GM21390 (cell line): ENCODE data around the gene ASB14.
"Not testable (repeated sequence)": the region's sequence is repeated elsewhere in the genome, so short reads cannot be mapped to it uniquely, and the experiment has no call there.

ENCODE experiments used
- ATAC-seq: cut with Tn5 transposase; IDR thresholded peaks from one replicate; pipeline ENCODE4 v1.9.1; 2021; ENCODE audit not compliant: unreplicated experiment

ASB14 gene

DNA sequence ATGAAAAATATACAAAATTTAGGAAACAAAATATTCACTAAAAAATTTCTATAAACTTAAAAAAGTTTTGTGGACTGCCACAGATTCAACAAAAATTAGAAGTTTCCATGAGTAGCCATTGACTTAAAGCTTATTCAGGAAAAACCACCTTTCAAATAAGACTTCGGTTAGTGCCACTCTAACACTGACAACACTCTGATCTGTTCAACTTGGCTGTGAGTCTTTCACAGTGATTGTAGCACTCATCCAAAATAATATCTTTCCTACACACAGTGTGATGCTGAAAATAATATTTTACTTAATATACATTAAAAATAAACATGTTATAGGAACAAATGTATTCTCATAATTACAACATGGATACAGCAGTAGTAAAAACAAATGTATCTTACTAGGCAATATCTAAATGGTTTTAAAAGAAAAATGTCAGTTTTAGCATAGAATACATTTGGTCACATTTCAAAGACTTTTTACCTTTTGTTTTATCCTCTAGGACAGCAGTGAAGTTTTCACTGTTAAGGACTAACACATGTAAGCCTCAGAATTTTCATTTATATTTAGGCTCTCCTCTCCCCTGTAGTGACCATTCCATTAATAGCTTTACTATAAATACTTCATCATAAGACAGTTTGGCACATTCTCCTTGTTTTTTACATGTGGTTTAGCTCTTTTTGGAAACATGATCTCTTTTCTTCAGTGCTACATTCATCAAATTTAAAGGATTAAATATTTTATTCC lies at the start of gene ASB14:
Gene ASB14 (minus strand): TSS at position 527 of the 738 bp plus-strand sequence. CDS start 652 bp downstream, outside the sequence.
- no peak for ATAC-seq

DNA sequence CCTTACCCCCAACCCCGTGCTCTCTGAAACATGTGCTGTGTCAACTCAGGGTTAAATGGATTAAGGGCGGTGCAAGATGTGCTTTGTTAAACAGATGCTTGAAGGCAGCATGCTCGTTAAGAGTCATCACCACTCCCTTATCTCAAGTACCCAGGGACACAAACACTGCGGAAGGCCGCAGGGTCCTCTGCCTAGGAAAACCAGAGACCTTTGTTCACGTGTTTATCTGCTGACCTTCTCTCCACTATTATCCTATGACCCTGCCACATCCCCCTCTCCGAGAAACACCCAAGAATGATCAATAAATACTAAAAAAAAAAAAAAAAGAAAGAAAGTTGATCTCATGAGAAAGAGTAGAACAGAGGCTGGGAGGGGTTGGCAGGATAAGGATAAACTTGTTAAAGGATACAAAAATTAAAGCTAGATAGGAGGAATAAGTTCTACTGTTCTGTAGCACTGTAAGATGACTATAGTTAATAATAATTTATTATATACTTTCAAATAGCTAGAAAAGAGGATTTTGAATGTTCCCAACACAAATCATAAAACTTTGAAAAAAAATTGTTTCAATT lies 46.7 kb upstream of the ASB14 start:
- ATAC-seq, result not testable (repeated sequence)

DNA sequence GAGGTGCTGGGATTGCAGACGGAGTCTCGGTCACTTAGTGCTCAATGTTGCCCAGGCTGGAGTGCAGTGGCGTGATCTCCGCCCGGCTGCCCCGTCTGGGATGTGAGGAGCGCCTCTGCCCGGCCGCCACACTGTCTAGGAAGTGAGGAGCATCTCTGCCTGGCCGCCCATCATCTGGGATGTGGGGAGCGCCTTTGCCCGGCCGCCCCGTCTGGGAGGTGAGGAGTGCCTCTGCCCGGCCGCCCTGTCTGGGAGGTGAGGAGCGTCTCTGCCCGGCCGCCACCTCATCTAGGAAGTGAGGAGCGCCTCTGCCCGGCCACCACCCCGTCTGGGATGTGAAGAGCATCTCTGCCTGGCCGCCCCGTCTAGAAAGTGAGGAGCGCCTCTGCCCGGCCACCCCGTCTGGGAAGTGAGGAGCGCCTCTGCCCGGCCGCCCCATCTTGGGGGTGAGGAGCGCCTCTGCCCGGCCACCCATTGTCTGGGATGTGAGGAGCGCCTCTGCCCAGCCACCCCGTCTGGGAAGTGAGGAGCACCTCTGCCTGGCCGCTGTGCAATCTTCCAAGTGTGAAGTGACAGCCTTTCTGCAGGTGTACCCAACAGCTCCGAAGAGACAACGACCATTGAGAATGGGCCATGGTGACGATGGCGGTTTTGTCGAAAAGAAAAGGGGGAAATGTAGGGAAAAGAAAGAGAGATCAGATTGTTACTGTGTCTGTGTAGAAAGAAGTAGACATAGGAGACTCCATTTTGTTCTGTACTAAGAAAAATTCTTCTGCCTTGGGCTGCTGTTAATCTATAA lies 46.0 kb upstream of the ASB14 start:
- not testable (repeated sequence) for ATAC-seq

DNA sequence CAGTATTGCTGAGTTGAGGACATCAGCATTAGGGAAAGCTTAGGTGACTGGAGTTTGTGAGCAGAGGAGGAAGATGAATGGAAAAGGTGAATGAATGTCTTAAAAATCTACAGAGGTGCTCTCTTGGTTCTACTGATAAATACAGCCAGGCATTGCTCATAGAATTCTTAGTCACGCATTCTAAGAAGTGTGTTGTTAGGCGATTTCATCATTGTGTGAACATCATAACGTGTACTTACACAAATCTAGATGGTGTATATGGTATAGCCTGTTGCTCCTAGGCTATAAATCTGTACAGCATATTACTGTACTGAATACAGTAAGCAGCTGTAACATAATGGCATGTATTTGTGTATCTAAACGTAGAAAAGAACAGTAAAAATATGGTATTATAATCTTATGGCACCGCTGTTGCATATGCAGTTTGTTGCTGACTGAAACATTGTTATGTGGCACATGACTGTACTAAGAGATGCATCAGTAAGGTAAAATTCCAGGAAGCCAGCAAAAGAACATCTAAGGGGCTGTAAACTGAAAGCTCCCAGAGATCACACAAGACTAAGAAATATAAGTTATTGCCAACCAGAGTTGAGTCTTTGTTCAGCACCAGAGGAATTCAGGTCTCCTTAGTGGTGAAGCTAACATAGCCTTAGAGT lies 42.9 kb upstream of the ASB14 start:
- ATAC-seq, result no peak

DNA sequence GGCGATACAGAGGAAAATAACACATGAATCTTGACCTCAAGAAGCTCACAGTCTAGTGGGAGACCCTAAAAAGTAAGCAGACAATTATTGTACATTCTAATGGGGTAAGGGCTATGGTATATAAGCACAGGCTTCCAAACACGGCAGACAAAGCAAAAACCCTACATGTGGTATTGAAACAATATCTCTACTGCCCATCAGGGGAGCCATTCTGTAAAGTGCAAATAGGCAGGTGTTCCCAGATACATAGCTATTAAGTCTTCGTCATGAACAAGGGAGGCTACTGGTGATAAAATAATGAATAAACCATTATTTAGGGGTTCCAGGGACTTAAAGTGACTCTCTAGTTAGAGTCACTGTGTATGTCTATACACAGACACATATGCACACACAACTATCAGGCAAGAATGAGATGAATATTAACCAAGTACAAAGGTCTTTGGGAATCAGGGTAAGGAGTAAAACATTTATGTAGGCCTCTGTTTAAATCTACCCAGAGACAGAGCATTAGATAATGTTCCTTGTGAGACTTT lies 38.7 kb upstream of the ASB14 start:
- no peak for ATAC-seq

DNA sequence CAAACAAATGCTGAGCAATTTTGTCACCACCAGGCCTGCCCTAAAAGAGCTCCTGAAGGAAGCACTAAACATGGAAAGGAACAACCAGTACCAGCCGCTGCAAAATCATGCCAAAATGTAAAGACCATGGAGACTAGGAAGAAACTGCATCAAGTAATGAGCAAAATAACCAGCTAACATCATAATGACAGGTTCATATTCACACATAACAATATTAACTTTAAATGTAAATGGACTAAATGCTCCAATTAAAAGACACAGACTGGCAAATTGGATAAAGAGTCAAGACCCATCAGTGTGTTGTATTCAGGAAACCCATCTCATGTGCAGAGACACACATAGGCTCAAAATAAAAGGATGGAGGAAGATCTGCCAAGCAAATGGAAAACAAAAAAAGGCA lies 34.0 kb upstream of the ASB14 start:
- ATAC-seq, result not testable (repeated sequence)

DNA sequence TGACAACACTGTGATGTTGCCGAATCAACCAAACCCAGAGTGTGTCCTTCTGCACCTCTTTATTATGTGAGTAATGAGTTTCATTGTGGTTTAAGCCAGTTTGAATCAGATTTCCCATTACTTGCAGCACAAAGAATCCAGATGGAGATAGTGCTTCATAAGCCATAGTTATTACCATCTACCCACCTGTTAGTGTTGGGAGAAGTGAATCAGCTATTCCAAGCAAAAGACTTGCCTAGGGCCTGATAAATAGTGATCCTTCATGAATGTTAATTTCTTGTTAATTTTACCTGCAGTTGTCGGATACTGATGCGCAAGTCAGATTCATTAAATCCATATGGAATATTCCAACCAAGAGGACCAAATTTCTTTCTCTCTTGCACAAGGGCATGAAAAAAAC lies 21.7 kb upstream of the ASB14 start:
- no peak for ATAC-seq

DNA sequence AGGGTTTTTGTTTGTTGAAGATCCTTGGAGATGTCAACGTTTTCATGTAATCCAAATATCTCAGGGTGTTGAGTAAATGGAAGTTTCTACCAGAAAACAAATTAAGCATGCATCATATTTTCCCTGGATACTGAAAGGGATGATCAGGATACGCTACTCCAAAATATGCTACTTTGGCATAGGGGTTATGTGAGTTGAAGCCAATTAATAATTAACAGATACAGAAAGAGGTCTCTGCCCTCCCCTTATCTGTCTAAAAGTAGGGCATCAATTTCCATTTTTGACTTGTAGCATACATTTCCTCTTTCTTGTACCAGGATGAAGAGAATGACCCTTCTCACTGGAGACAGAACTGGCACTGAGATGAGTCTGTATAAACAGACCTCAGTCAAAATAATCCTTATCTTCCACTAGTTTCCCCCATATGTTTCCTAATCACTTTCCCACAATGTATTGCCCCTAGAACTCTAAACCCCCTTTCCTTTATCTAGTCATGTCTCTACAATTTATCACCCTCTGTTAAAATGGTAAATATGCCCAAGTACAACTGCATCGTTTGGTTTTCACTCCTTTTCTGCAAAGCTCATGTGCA lies 17.4 kb upstream of the ASB14 start:
- ATAC-seq, result no peak

DNA sequence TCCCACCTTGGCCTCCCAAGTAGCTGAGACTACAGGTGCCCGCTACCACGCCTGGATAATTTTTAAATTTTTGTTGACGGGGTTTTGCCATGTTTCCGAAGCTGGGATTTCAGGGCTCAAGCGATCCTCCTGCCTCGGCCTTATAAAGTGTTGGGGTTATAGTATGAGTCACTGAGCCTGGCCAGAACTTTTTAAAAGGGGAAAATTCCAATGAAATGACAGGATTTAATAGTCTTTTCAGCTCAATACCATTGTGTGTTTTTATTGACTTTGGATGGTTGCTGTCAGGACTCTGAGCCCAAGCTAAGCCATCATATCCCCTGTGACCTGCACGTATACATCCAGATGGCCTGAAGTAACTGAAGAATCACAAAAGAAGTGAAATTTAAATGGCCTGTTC lies 11.0 kb upstream of the ASB14 start:
- not testable (repeated sequence) for ATAC-seq

DNA sequence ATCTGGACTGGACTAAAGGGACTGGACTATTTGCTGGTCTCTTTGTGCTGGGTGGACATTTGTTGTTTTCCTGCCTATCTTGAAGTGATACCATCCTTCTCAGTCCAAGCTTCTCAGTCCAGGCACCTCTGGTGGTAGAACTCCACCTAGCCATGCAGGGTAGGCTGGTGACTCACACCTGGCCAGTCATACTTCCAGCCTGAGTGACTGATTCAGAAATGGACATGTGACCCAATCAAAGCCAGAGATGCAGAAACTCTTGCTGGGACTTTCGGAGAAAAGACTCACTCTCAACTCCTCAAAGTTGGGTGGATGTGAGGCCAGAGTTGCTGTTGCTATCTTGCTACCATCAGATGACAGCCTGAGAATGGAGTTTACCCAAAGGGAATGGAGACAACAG lies 5.6 kb upstream of the ASB14 start:
- no peak for ATAC-seq

DNA sequence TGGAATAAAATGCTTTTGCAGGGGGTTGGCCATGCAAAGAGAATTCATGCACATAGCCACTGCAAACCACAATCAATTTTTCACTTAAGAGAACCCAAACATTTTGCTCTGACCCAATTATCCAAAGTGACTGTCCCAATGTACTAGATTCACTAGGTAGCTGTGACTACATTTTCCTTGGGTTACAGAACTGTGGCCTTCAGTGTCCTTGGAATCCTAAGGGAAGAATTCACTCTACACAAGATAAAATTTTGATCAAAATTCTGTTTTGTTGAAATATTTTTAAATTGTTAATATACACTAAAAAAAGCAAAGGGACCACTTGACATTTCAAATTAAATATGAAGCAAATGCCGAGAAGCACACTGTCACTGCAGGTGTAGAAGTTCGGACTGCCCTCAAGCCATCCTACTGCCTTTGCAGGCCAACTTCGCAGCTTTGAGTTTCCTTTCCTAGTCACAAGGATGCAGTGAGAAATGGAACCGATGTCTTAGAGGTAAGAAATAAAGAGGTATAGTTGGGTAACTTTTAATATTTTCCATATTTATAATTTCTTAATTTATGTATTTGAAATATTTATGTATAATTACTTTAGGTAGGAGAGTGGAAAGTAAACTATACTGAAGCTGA lies 527 bp upstream of the ASB14 start:
- no peak for ATAC-seq

DNA sequence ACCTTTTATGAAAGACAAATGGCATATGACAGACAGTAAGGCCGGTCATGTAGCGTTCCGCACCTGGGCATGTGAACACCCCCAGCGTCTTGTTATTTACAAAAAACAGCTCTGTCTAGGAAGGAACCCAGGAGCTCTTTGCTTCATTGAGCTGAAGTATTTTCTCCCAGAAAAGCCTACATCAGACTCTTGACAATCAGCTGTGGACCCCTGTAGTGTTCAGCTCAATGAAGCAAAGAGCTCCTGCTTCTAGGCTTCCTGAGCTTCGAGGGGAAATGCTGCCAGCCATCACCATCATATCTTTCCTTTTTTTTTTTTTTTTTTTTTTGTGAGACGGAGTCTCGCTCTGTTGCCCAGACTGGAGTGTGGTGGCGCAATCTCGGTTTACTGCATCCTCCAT lies 4.1 kb downstream of the ASB14 start:
- no peak for ATAC-seq

DNA sequence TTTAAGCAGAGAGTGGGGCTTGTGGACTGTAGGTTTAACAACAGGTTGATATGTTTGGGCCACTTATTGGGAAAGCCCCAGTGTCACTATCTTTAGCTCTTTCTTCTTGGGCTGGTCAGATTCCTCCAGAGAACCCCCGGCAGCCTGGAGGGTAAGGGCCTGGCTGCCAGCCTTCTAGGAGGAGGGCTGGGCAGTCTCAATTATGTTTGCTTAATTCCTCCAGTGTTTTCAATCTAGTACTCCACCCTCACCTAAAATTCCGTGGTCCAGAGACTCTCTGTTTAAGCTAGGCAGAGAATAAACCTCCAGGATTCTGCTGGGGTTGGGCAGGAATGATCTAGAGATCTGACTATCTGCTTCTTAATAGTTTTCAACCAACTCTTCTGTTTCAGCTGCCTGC lies 5.3 kb downstream of the ASB14 start:
- ATAC-seq, result no peak

DNA sequence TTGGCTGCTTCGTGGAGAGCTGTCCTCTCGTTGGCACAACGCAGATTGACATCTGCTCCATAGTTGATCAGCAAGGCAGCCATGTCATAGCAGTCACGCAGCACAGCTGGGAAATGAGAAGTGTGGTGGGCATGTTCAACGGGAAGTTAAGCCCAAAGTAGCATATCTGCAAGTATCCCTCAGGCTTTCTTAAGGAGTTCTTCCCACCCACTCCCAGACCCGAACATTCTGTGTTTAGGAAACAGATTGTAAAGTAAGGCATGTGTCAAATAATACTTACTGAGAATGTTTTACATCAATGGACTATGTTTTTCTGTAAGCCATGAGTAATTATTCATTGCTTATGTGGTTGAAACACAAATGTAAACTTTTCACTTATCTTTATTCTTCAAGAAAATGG lies 9.2 kb downstream of the ASB14 start:
- ATAC-seq, result no peak

DNA sequence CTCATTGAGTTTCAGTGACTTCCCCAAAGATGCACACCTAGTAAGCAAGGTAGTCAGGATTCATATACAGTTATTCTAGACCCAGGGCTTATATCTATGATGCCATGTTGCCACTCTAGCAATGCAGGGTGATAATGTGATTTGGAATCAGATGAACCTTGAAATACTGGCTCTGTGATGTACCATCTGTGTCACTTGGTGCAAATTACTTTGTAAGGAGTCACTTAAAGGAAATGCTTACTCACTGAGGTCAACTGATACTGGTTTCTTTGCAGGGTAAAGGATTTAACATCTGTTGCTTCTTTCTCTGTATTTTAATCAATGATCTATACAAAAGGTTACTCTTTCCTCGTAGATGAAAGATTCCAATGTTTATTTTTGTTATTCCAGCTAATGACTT lies 10.8 kb downstream of the ASB14 start:
- no peak for ATAC-seq

DNA sequence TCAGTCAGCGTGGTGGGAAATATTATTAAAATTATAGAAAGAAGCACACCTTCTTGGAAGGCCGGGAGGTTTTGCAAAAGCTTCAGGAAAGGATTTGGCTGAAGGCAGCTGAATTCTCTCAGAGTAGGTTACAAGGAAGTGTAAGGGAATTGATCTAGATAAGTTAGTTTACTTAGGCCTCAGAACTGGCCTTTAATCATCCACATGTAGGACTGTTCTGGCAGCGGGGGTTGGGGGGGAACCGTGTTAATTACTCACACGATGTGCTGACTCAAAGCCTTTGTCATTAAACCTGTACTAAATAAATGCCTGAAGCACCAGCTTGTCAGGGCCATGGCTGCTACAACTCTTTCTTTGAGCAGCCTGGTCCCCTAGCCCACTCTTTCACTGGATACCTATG lies 12.8 kb downstream of the ASB14 start:
- no peak for ATAC-seq

DNA sequence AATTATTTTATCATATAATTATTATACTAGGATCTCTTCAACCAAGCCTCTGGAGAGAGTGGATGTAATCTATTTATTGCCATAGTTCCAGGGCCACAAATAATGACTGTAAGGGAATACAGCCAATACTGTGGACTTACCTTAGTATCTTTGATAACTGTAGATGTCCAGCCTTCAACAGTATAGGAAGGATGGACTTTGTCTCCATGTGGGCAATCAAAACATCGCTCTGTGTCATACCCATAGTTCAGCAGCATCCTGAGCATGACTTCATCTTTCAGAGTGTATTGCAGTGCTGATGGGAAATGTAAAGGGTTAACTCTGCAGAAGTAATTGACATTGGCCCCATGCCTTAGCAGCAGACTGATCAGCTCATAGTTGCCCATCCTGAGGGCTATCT lies 14.2 kb downstream of the ASB14 start:
- ATAC-seq, result no peak

DNA sequence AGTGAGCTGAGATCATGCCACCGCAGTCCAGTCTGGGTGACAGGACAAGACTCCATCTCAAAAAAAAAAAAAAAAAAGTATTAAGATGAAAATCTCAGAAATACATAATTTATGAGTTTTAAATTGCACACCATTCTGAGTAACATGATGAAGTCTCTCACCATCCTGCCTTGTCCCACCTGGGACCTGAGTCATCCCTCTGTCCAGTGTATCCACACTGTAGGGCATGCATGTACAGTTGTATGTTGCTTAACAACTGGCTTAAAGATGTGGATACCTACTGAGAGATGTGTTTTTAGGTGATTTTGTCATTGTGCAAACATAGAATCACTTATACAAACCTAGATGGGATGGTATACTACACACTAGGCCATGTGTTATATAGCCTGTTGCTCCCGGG lies 17.1 kb downstream of the ASB14 start:
- no peak for ATAC-seq

DNA sequence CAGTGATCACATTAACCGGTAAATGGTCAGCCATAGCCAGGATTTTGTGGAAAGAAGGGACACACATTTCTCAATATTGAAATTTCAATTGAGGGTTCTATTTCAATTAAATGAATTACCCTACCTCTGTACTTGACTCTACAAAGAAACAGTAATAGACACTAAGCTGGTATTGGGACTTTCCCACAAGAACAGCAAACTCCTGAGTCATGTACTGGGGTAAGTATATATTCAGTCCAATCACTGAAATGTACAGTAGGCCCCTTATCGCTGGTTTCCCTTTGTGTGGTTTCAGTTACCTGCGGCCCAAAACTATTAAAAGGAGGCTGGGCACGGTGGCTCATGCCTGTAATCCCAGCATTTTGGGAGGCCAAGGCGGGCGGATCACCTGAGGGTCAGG lies 17.6 kb downstream of the ASB14 start:
- no peak for ATAC-seq

DNA sequence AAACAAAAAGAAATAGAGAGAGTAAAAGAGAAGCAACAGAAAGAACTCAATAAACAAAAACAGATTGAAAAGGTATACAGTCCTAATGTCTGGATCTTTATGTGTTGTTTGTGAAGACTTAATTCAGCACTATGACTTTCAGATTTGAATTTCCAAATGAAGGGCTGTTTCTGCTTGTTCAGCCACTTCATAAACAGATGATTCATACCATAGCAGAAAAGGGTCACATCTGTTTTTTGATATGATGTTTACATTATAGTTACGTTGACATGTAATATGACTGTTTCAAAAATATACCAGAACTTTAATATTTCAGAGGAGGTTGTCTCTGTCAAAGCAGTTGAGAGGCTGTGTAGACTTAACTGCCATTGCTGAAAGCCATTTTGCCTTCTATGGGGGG lies 24.1 kb downstream of the ASB14 start:
- no peak for ATAC-seq

DNA sequence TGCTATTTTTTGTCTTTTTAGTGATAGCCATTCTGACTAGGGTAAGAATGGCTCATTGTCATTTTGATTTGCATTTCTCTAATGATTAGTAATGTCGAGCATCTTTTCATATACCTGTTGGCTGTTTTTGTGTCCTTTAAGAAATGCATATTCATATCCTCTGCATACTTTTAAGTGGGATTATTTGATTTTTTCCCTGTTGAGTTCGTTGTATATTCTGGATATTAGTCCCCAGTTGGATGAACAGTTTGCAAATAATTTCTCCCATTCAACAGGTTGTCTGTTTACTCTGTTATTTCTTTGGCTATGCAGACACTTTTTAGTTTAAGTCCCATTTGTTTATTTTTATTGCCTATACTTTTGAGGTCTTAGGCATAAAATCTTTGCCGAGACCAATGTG lies 30.6 kb downstream of the ASB14 start:
- ATAC-seq, result no peak
